Measurements from ENCODE around the gene EPB41. TPM values are rescaled to one million over a fixed set of nuclear protein-coding genes. Genes with fewer than 3 reads are reported as not detected.
"Not testable (repeated sequence)": the region's sequence is repeated elsewhere in the genome, so short reads cannot be mapped to it uniquely, and the experiment has no call there.

Gene EPB41
- total and polyA plus RNA-seq, 2 experiments from 2014 or later = 0.89 to 1.5 TPM

GRCh38 chr1:28956038-28956464 lies 41.7 kb downstream of the EPB41 start:
- no peaks in the 10 kb centered on the region for H4K20me1 ChIP-seq (ENCODE audit: insufficient read depth)
- H2AFZ ChIP-seq = no peak overlapping the region
- no peak overlapping the region for H3K4me2 ChIP-seq (ENCODE audit: unreplicated experiment)
- in situ Hi-C loops (cut with MboI) = no loop called here
- no peaks in the 10 kb centered on the region for H3F3A ChIP-seq (ENCODE audit: insufficient read depth)
- H3K9ac ChIP-seq = no peak overlapping the region
- 24 to 28% methylated on average over 2 of the region's 2 CpGs for WGBS, 2 experiments (ENCODE audit: low coverage in 1 of 2, low lambda C conversion rate in 2 of 2, missing lambda C conversion rate in 2 of 2)
- H3K79me2 ChIP-seq (ENCODE audit: insufficient read depth) = no peaks in the 10 kb centered on the region
- H3K4me3 ChIP-seq = no peak overlapping the region
- H3K36me3 ChIP-seq (ENCODE audit: low read depth) = no peaks in the 10 kb centered on the region
- DNase-seq = peak; percentile 38
- H3K4me1 ChIP-seq (ENCODE audit: insufficient read depth) = peaks cover 6% of the 10 kb centered on the region; the same call in 1 of the 2 replicates
- no peak overlapping the region for H3K27ac ChIP-seq
- no peaks in the 10 kb centered on the region for H3K9me2 ChIP-seq (ENCODE audit: insufficient read depth)
- H3K9me3 ChIP-seq (ENCODE audit: low read depth) = no peaks in the 10 kb centered on the region
- H3K27me3 ChIP-seq (replicated peaks; ENCODE audit: insufficient read depth) = no peaks in the 10 kb centered on the region
- TF ChIP-seq EZH2 (IDR thresholded peaks at IDR 0.05; ENCODE audit: insufficient read depth, poor library complexity, severe bottlenecking) = no peak
- TF ChIP-seq EZH2phosphoT487 (IDR thresholded peaks at IDR 0.05; ENCODE audit: insufficient read depth, low read depth) = no peak

DNA sequence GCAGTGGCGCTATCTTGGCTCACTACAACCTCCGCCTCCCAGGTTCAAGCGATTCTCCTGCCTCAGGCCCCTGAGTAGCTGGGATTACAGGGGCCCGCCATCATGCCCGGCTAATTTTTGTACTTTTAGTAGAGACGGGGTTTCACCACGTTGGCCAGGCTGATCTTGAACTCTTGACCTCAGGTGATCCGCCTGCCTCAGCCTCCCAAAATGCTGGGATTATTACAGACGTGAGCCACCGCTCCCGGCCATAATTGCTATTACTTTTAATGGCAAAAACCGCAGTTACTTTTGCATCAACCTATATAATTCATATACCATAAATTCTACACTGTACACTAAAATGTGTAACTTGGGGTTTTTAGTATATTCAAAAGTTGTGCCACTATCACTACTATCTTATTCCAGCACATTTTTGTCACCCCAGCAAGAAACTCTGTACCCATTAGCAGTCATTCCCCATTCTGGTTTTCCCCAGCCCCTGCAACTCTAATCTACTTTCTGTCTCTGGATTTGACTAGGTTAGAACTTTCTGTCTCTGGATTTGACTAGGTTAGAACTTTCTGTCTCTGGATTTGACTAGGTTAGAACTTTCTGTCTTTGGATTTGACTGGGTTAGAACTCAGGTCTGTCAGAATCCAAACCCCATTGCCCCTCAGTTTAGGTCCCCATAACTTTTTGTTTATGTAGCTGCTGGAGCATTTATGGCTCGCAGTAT lies 47.9 kb downstream of the EPB41 start:
- H3F3A ChIP-seq (ENCODE audit: insufficient read depth); H3K9me3 ChIP-seq (ENCODE audit: low read depth); H3K4me1 ChIP-seq (ENCODE audit: insufficient read depth); H3K27me3 ChIP-seq (replicated peaks; ENCODE audit: insufficient read depth); H3K79me2 ChIP-seq (ENCODE audit: insufficient read depth); H3K27ac ChIP-seq; H3K9me2 ChIP-seq (ENCODE audit: insufficient read depth); DNase-seq; H2AFZ ChIP-seq; H3K9ac ChIP-seq; H3K36me3 ChIP-seq (ENCODE audit: low read depth); H3K4me2 ChIP-seq (ENCODE audit: unreplicated experiment); in situ Hi-C loops (cut with MboI); H3K4me3 ChIP-seq; H4K20me1 ChIP-seq (ENCODE audit: insufficient read depth): not testable (repeated sequence)
- WGBS, 2 experiments (ENCODE audit: low coverage in 1 of 2, low lambda C conversion rate in 2 of 2, missing lambda C conversion rate in 2 of 2) = 93% methylated on average over 13 of the region's 13 CpGs

DNA sequence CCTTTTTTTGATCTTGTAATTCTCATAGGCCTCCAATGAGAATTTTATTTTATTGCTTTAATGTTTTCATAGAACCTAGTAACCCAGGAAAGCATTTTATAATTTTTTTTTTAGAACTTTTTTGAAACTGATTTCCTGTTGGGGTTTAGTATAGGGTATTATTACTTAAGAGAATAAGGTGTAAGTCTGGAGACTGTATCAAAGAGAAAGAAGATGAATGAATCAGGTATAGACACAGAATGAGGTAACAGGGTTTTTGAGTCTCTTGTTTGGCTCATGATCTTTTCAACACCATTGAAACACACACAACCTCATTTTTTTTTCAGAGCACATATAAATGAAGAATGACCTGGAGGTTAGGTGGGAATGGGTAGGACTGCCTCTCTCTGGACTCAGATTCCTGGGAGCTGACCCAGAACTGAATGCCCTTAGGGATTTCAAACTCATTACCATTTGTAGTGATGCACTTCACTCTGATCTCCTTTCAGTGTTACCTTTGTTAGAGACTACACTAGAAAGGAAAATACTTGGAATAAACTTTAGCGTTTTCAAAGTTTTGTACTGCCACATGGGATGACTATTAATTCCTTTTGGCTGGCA lies 51.0 kb downstream of the EPB41 start:
- no peak for TF ChIP-seq EZH2 (IDR thresholded peaks at IDR 0.05; ENCODE audit: insufficient read depth, poor library complexity, severe bottlenecking)
- TF ChIP-seq EZH2phosphoT487 (IDR thresholded peaks at IDR 0.05; ENCODE audit: insufficient read depth, low read depth) = no peak
- Histone ChIP-seq H3K4me2 (ENCODE audit: unreplicated experiment) (no peak overlapping the region), H3K9ac (no peak overlapping the region), H3K4me1 (ENCODE audit: insufficient read depth) (no peaks in the 10 kb centered on the region), H3K36me3 (ENCODE audit: low read depth) (no peaks in the 10 kb centered on the region), H4K20me1 (ENCODE audit: insufficient read depth) (no peaks in the 10 kb centered on the region), H2AFZ (no peak overlapping the region), H3K4me3 (no peak overlapping the region), H3K27me3 (replicated peaks; ENCODE audit: insufficient read depth) (no peaks in the 10 kb centered on the region), H3K79me2 (ENCODE audit: insufficient read depth) (no peaks in the 10 kb centered on the region), H3K27ac (no peak overlapping the region), H3K9me2 (ENCODE audit: insufficient read depth) (no peaks in the 10 kb centered on the region), H3F3A (ENCODE audit: insufficient read depth) (no peaks in the 10 kb centered on the region), H3K9me3 (ENCODE audit: low read depth) (no peaks in the 10 kb centered on the region)
- in situ Hi-C loops (cut with MboI) = no loop called here
- no peak for DNase-seq
- 50 to 56% methylated on average over 1 of the region's 1 CpG for WGBS, 2 experiments (ENCODE audit: low coverage in 1 of 2, low lambda C conversion rate in 2 of 2, missing lambda C conversion rate in 2 of 2)

DNA sequence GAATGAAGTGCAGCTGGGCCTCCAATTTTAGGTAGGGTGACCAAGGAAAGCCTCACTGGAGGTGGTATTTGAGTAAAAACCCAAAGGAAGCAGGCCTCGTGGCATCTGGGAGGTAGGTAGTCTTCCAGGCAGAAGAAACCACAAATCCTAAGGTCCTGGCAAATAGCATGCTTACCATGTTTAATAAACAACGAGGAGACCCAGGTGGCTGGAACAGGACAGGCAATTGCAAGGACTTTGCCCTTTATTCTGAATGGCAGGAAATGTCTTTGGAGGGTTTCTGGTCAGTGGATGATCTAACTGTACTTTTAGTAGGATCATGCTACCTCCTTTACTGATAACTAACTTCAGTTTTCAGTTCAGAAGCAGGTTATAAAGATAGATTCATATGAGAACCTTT lies 52.2 kb downstream of the EPB41 start:
- H3K9me2 ChIP-seq (ENCODE audit: insufficient read depth) = no peaks in the 10 kb centered on the region
- H3K4me2 ChIP-seq (ENCODE audit: unreplicated experiment) = no peak overlapping the region
- peaks cover 3% of the 10 kb centered on the region; the same call in 1 of the 2 replicates for H3K4me1 ChIP-seq (ENCODE audit: insufficient read depth)
- H3K9ac ChIP-seq = no peak overlapping the region
- in situ Hi-C loops (cut with MboI) = no loop called here
- H3K79me2 ChIP-seq (ENCODE audit: insufficient read depth) = no peaks in the 10 kb centered on the region
- no peak for DNase-seq
- H2AFZ ChIP-seq = no peak overlapping the region
- WGBS, 2 experiments (ENCODE audit: low coverage in 1 of 2, low lambda C conversion rate in 2 of 2, missing lambda C conversion rate in 2 of 2) = 88 to 90% methylated on average over 2 of the region's 2 CpGs
- H4K20me1 ChIP-seq (ENCODE audit: insufficient read depth) = no peaks in the 10 kb centered on the region
- no peak overlapping the region for H3K27ac ChIP-seq
- H3K27me3 ChIP-seq (replicated peaks; ENCODE audit: insufficient read depth) = no peaks in the 10 kb centered on the region
- H3F3A ChIP-seq (ENCODE audit: insufficient read depth) = peaks cover 4% of the 10 kb centered on the region; the same call in 1 of the 2 replicates
- no peak overlapping the region for H3K4me3 ChIP-seq
- TF ChIP-seq EZH2phosphoT487 (IDR thresholded peaks at IDR 0.05; ENCODE audit: insufficient read depth, low read depth) = no peak
- no peak for TF ChIP-seq EZH2 (IDR thresholded peaks at IDR 0.05; ENCODE audit: insufficient read depth, poor library complexity, severe bottlenecking)
- no peaks in the 10 kb centered on the region for H3K36me3 ChIP-seq (ENCODE audit: low read depth)
- no peaks in the 10 kb centered on the region for H3K9me3 ChIP-seq (ENCODE audit: low read depth)

Data from GM23248 (cell line).